Hypothalamus (tissue), 51 donors: ENCODE measurements around the gene CREB3L2.

ENCODE experiments used
- DNase-seq, 51 donors: peaks; one replicate each; lab custom pipeline; 2025; lab: John Stamatoyannopoulos, UW

CREB3L2 gene

GRCh38 chr7:137954614-137955013, 47.3 kb downstream of the CREB3L2 start:
- no peak for DNase-seq

- DNase-seq: no peak
These were observed 48.0 kb downstream of the CREB3L2 start for GRCh38 chr7:137953665-137954470.

GRCh38 chr7:137953043-137953664, 48.7 kb downstream of the CREB3L2 start:
- DNase-seq: no peak

- no peak for DNase-seq
These were observed 49.5 kb downstream of the CREB3L2 start for GRCh38 chr7:137952426-137952805.

GRCh38 chr7:137951700-137952425, 50.0 kb downstream of the CREB3L2 start:
- no peak for DNase-seq

- no peak for DNase-seq
These were observed 50.9 kb downstream of the CREB3L2 start for GRCh38 chr7:137950967-137951366.

GRCh38 chr7:137950263-137950621, 51.6 kb downstream of the CREB3L2 start:
- DNase-seq: no peak

GRCh38 chr7:137949416-137950262, 52.2 kb downstream of the CREB3L2 start:
- no peak for DNase-seq

GRCh38 chr7:137948845-137949330, 53.0 kb downstream of the CREB3L2 start:
- DNase-seq: no peak

GRCh38 chr7:137948083-137948844, 53.6 kb downstream of the CREB3L2 start:
- DNase-seq: no peak

GRCh38 chr7:137947046-137947445, 54.8 kb downstream of the CREB3L2 start:
- no peak for DNase-seq

- DNase-seq: no peak
These were observed 55.9 kb downstream of the CREB3L2 start for GRCh38 chr7:137946011-137946410.

- no peak for DNase-seq
These were observed 57.7 kb downstream of the CREB3L2 start for GRCh38 chr7:137944168-137944567.

- no peak for DNase-seq
These were observed 58.7 kb downstream of the CREB3L2 start for GRCh38 chr7:137943132-137943551.

GRCh38 chr7:137942484-137943115, 59.3 kb downstream of the CREB3L2 start:
- DNase-seq: no peak

- no peak for DNase-seq
These were observed 61.0 kb downstream of the CREB3L2 start for GRCh38 chr7:137940656-137941518.

GRCh38 chr7:137940218-137940617, 61.7 kb downstream of the CREB3L2 start:
- DNase-seq: no peak

- no peak for DNase-seq
These were observed 64.7 kb downstream of the CREB3L2 start for GRCh38 chr7:137937202-137937560.
